Psoas muscle (tissue), 8 donors: Measurements from ENCODE around the gene USP10. TPM values are rescaled to one million over a fixed set of nuclear protein-coding genes. Genes with fewer than 3 reads are reported as not detected.

ENCODE experiments used
- ATAC-seq, 4 donors: fragments of 200-7000 bp; cut with Tn5 transposase; one replicate each; pipeline ENCODE4 v1.9.1; 2020; ENCODE audit warnings: moderate library complexity in 3 of 4, mild to moderate bottlenecking in 2 of 4
- DNase-seq, 2 donors: peaks; one replicate each; pipeline ENCODE4 v3.0.0-alpha.2; 2020
- H3K27ac ChIP-seq: fragments of 200-600 bp; one replicate; pipeline ENCODE4 v1.8.0; 2022
- H3K27me3 ChIP-seq, 3 donors: fragments of 200-600 bp in 1 of 3; one replicate each; pipeline versions ENCODE4 v1.6.1 to v1.8.0; 2013 to 2022; ENCODE audit warnings: low read length in 2 of 3, mild to moderate bottlenecking in 2 of 3, moderate library complexity in 1 of 3; ENCODE audit not compliant: insufficient read depth in 3 of 3
- H3K36me3 ChIP-seq, 2 donors: fragments of 200-600 bp in 1 of 2; one replicate each; pipeline versions ENCODE4 v1.6.1 to v1.8.0; 2013 to 2022; ENCODE audit warnings: low read depth in 1 of 2, mild to moderate bottlenecking in 1 of 2, moderate library complexity in 1 of 2; ENCODE audit not compliant: insufficient read depth in 1 of 2
- H3K4me1 ChIP-seq: fragments of 200-600 bp; one replicate; pipeline ENCODE4 v1.8.0; 2022
- H3K4me3 ChIP-seq: fragments of 200-600 bp; one replicate; pipeline ENCODE4 v1.8.0; 2022; ENCODE audit warnings: mild to moderate bottlenecking
- H3K9me3 ChIP-seq: fragments of 200-600 bp; one replicate; pipeline ENCODE4 v1.8.0; 2022
- WGBS, 3 donors: extraction: QIAGEN DNeasy Blood & Tissue Kit; methylation state at CpG; one replicate each; pipeline versions ENCODE4 v1.1.6 to v1.1.7; 2013; 5-methylcytosine and 5-hydroxymethylcytosine counted together
- intact Hi-C, 2 donors: fragments of 100-400 bp; cut with DNase I; formaldehyde crosslinking; loops; one replicate each; pipeline versions ENCODE4 v1.11.0 to v1.14.2; 2022
- polyA plus RNA-seq, 3 donors: library from polyadenylated mRNA; stranded (reverse); fragments of 200-250 nt; gene quantifications; one replicate each; pipeline ENCODE4 v1.2.3, GENCODE V29; 2013
- total RNA-seq, 4 donors: library from RNA; stranded (reverse); fragmentation: NEBNext Ultra II Directional in 2 of 4; extraction: Animal tissue kit (Norgen Biotek cat#: 25700) in 2 of 4; gene quantifications; one replicate each; pipeline versions ENCODE4 v1.2.1 to v1.2.4, GENCODE V29; 2021 to 2023
- TF ChIP-seq, protein P1 (sequence below): fragments of 200-600 bp; IDR thresholded peaks from one replicate; pipeline ENCODE4 v1.8.0; 2022; ENCODE audit warnings: antibody characterized with exemption
- donor health status: healthy with polysubstance abuse.
- donor health status: DM: no; HTN: no; CAD: no; lungs with moderate emphysema.
- donor health status: Bipolar disorder and iron deficiency.
- donor health status: healthy.
- donor health status: DM: yes; HTN: yes; CAD: no.
- donor health status: DM: no; HTN: no; CAD: no.
- donor health status: DM: no; HTN: no; CAD: no.
- donor health status: DM: yes; HTN: yes; CAD: no.

Gene USP10
- total and polyA plus RNA-seq, 7 donors, result 33.9 to 93.0 (median 69.2) TPM

- H3K36me3 ChIP-seq, result no peaks in the 10 kb centered on the region
- intact Hi-C loops, result no loop called here
- WGBS, 3 donors, result 83 to 86% (median 83%) methylated on average over 9 of the region's 9 CpGs
- ATAC-seq, result no peak
- H3K27ac ChIP-seq, result no peak overlapping the region
- H3K4me3 ChIP-seq, result no peak overlapping the region
- no peaks in the 10 kb centered on the region for H3K4me1 ChIP-seq
- H3K9me3 ChIP-seq, result no peaks in the 10 kb centered on the region
- peaks cover 0 to 18% (median 0%) of the 10 kb centered on the region in 3 donors for H3K27me3 ChIP-seq
- DNase-seq, result no peak
- TF ChIP-seq, protein P1, sequence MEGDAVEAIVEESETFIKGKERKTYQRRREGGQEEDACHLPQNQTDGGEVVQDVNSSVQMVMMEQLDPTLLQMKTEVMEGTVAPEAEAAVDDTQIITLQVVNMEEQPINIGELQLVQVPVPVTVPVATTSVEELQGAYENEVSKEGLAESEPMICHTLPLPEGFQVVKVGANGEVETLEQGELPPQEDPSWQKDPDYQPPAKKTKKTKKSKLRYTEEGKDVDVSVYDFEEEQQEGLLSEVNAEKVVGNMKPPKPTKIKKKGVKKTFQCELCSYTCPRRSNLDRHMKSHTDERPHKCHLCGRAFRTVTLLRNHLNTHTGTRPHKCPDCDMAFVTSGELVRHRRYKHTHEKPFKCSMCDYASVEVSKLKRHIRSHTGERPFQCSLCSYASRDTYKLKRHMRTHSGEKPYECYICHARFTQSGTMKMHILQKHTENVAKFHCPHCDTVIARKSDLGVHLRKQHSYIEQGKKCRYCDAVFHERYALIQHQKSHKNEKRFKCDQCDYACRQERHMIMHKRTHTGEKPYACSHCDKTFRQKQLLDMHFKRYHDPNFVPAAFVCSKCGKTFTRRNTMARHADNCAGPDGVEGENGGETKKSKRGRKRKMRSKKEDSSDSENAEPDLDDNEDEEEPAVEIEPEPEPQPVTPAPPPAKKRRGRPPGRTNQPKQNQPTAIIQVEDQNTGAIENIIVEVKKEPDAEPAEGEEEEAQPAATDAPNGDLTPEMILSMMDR, result no peak
Measured at GRCh38 chr16:84678541-84678940, 21.3 kb upstream of the USP10 start.

- ATAC-seq (no peak), DNase-seq (no peak)
- H3K27me3 ChIP-seq, result peaks cover 0 to 18% (median 0%) of the 10 kb centered on the region in 3 donors
- 80 to 84% (median 83%) methylated on average over 10 of the region's 10 CpGs for WGBS, 3 donors
- TF ChIP-seq, protein P1, result no peak
- H3K4me1 ChIP-seq, result no peaks in the 10 kb centered on the region
- H3K9me3 ChIP-seq, result no peaks in the 10 kb centered on the region
- no peak overlapping the region for H3K27ac ChIP-seq
- intact Hi-C loops, result no loop called here
- no peaks in the 10 kb centered on the region for H3K36me3 ChIP-seq
- H3K4me3 ChIP-seq, result no peak overlapping the region
Measured at GRCh38 chr16:84680165-84680842, 19.5 kb upstream of the USP10 start.

- Histone ChIP-seq H3K36me3 (no peaks in the 10 kb centered on the region), H3K4me3 (no peak overlapping the region), H3K27me3 (peaks cover 0 to 18% (median 0%) of the 10 kb centered on the region in 3 donors), H3K9me3 (no peaks in the 10 kb centered on the region), H3K27ac (no peak overlapping the region), H3K4me1 (no peaks in the 10 kb centered on the region)
- intact Hi-C loops, result no loop called here
- WGBS, 3 donors, result 91 to 95% (median 94%) methylated on average over 4 of the region's 4 CpGs
- no peak for DNase-seq
- ATAC-seq, result no peak
- TF ChIP-seq, protein P1, result no peak
Measured at GRCh38 chr16:84680843-84681629, 18.8 kb upstream of the USP10 start.

DNA sequence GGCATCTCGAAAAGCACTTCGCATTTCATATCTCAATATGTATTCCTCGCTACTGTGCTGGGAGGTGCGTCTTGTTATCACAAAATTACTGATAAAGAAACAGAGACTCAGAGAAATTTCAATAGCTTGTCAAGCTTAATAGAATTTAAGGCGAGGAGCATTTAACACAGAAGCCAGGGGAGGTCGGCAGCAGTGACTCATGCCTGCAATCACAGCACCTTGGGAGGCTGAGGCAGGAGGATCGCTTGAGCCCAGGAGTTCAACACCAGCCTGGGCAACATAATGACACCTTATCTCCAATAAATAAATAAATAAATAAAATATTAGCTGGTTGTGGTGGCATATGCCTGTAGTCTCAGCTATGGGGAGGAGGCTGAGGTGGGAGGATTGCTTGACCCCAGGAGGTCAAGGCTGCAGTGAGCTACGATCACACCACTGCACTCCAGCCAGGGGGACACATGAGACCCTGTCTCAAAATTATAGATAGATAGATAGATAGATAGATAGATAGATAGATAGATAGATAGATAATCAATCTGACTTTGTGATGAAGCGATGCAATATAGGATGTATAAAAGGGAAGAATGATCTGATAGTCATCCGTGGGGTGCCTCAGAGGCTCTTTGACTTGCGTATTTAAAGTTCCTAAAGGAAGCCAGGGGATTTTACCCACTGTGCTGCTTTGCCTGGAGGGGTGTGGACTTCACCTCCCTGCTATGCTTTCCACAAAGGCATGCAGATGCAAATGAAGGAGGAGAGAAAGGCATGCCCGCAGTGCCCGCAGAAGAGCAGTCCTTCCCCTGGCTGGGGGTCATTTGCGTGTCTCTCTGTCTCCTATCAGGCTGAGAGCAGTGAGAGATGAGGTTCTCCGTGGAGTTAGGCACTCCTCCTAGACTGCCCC, 15.9 kb upstream of the USP10 start:
- Histone ChIP-seq H3K27ac (no peak overlapping the region), H3K9me3 (no peaks in the 10 kb centered on the region), H3K4me3 (no peak overlapping the region), H3K4me1 (no peaks in the 10 kb centered on the region), H3K27me3 (peaks cover 0 to 4% (median 0%) of the 10 kb centered on the region in 3 donors), H3K36me3 (no peaks in the 10 kb centered on the region)
- TF ChIP-seq, protein P1, result no peak
- WGBS, 3 donors, result 67 to 72% (median 72%) methylated on average over 15 of the region's 15 CpGs
- DNase-seq, result no peak
- ATAC-seq, result no peak
- intact Hi-C loops, result no loop called here
